SU-DHL-6 (cell line): ENCODE data around the gene FZD7.

Experiments used
- H2AFZ ChIP-seq: fragments of 200-600 bp; sonication (generic); 2 replicates; pipeline ENCODE4 v1.6.1; 2014; ENCODE audit warnings: low read depth, mild to moderate bottlenecking, moderate library complexity, mixed read lengths, antibody characterized with exemption, low read length; ENCODE audit not compliant: severe bottlenecking
- H3F3A ChIP-seq: fragments of 200-600 bp; shearing (Covaris generic); 2 replicates; pipeline ENCODE4 v1.6.0; 2016; ENCODE audit warnings: antibody characterized with exemption, mild to moderate bottlenecking; ENCODE audit not compliant: insufficient read depth
- H3K27ac ChIP-seq: fragments of 200-600 bp; sonication (generic); 2 replicates; pipeline ENCODE4 v1.5.1; 2016; ENCODE audit warnings: low read depth, mild to moderate bottlenecking, low read length, moderate library complexity, mixed read lengths
- H3K27me3 ChIP-seq: fragments of 200-600 bp; sonication (generic), shearing (Covaris generic); 2 replicates; pipeline ENCODE4 v1.6.0; 2014; ENCODE audit warnings: mild to moderate bottlenecking, low read length
- H3K36me3 ChIP-seq: fragments of 200-600 bp; sonication (generic); 2 replicates; pipeline ENCODE4 v1.6.1; 2014; ENCODE audit warnings: mild to moderate bottlenecking, low read length, mixed read lengths
- H3K4me2 ChIP-seq: fragments of 300-600, 200-600 bp; shearing (Covaris generic), sonication (generic); 2 replicates; pipeline ENCODE4 v1.6.0; 2014; ENCODE audit warnings: low read length, low read depth, mild to moderate bottlenecking; ENCODE audit not compliant: poor library complexity, severe bottlenecking
- H3K4me3 ChIP-seq: fragments of 200-600 bp; sonication (generic); 2 replicates; pipeline ENCODE4 v1.5.1; 2014; ENCODE audit warnings: antibody characterized with exemption, low read length, mild to moderate bottlenecking, mixed read lengths; ENCODE audit not compliant: insufficient read depth, poor library complexity, severe bottlenecking
- H3K79me2 ChIP-seq: fragments of 200-600 bp; sonication (generic); 2 replicates; pipeline ENCODE4 v1.6.1; 2014; ENCODE audit warnings: mild to moderate bottlenecking, low read length, moderate library complexity; ENCODE audit not compliant: insufficient read depth
- H3K9ac ChIP-seq: fragments of 200-600 bp; sonication (generic); 2 replicates; pipeline ENCODE4 v1.7.0; 2014; ENCODE audit warnings: mild to moderate bottlenecking, low read length
- H3K9me2 ChIP-seq: fragments of 200-600 bp; sonication (generic); replicated peaks from 2 replicates; pipeline ENCODE4 v1.6.1; 2014; ENCODE audit warnings: low read length; ENCODE audit not compliant: insufficient read depth
- H3K9me3 ChIP-seq: fragments of 200-600 bp; sonication (generic); 2 replicates; pipeline ENCODE4 v1.6.1; 2014; ENCODE audit warnings: low read length, mixed read lengths; ENCODE audit not compliant: insufficient read depth
- H4K20me1 ChIP-seq: fragments of 200-600 bp; sonication (generic); 2 replicates; pipeline ENCODE4 v1.6.1; 2014; ENCODE audit warnings: low read depth, mild to moderate bottlenecking, antibody characterized with exemption, low read length, moderate library complexity, mixed read lengths
- EZH2phosphoT487 ChIP-seq: fragments of 200-600 bp; sonication (generic), shearing (Covaris generic); conservative IDR thresholded peaks from 2 replicates; pipeline ENCODE4 v1.6.1; 2018; ENCODE audit warnings: mild to moderate bottlenecking, antibody characterized with exemption, low read length, moderate library complexity, mixed read lengths
- TF ChIP-seq, protein P1 (sequence below): fragments of 200-600 bp; sonication (generic); IDR thresholded peaks from one replicate; pipeline ENCODE4 v1.5.1; 2017; ENCODE audit warnings: antibody characterized with exemption, mild to moderate bottlenecking, low read length, moderate library complexity; ENCODE audit not compliant: insufficient read depth, poor library complexity, severe bottlenecking

The FZD7 gene

DNA sequence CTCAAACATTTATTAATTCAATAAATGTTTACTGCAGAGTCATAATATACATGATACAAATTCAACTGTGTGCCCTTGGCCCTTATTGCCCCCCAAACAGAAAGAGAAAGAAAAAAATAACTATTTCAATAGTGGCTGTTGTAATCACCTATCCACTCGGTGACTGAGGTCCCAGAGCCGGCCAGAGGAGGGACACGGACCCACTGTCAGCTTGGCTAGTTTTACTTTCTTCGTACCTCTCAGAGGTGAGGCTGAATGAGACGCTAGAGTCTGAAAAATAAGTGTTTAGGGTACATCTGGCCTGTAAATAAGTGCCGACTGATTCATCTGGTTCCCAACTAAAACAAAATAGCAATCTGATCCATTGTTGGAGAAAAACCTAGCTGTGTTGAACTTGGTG lies 31.3 kb upstream of the FZD7 start:
- no peaks in the 10 kb centered on the region for H3K27me3 ChIP-seq
- H3K27ac ChIP-seq, result no peak overlapping the region
- H3K4me2 ChIP-seq, result no peak overlapping the region
- no peak for TF ChIP-seq EZH2phosphoT487
- TF ChIP-seq, protein P1, sequence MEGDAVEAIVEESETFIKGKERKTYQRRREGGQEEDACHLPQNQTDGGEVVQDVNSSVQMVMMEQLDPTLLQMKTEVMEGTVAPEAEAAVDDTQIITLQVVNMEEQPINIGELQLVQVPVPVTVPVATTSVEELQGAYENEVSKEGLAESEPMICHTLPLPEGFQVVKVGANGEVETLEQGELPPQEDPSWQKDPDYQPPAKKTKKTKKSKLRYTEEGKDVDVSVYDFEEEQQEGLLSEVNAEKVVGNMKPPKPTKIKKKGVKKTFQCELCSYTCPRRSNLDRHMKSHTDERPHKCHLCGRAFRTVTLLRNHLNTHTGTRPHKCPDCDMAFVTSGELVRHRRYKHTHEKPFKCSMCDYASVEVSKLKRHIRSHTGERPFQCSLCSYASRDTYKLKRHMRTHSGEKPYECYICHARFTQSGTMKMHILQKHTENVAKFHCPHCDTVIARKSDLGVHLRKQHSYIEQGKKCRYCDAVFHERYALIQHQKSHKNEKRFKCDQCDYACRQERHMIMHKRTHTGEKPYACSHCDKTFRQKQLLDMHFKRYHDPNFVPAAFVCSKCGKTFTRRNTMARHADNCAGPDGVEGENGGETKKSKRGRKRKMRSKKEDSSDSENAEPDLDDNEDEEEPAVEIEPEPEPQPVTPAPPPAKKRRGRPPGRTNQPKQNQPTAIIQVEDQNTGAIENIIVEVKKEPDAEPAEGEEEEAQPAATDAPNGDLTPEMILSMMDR, result no peak
- H4K20me1 ChIP-seq, result no peaks in the 10 kb centered on the region
- H3K9ac ChIP-seq, result no peak overlapping the region
- no peak overlapping the region for H2AFZ ChIP-seq
- no peaks in the 10 kb centered on the region for H3K9me2 ChIP-seq
- no peaks in the 10 kb centered on the region for H3K79me2 ChIP-seq
- no peak overlapping the region for H3K4me3 ChIP-seq
- H3K36me3 ChIP-seq, result no peaks in the 10 kb centered on the region
- no peaks in the 10 kb centered on the region for H3F3A ChIP-seq
- no peaks in the 10 kb centered on the region for H3K9me3 ChIP-seq

DNA sequence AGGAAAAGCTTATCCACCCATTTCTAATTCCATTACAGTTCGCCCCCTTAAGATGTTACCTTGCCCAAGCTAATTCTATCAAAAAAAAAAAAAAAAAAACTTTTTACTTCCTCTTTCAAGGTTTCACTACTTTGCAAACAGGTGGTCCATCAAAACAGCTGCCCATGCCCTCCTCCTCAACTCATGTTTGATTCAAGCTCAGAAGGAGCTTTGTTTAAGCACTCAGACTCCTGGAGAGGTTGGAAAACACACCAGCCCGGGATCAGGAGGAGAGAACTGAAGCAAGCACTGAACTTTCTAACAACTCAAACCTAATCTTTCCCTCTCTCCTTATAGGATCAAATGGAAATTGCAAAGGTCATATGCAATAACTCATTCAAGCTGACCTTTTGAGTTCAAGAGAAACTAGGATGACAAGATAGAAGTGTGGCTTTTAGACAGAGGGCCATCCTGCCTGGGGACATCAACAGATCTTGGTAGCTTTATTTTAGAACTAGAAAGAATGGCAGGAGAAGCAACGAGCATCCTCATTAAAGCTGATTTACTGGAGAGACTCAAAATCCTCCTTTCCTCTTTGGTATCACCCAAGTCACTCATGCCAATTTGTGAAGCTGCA lies 28.3 kb upstream of the FZD7 start:
- no peaks in the 10 kb centered on the region for H3K36me3 ChIP-seq

DNA sequence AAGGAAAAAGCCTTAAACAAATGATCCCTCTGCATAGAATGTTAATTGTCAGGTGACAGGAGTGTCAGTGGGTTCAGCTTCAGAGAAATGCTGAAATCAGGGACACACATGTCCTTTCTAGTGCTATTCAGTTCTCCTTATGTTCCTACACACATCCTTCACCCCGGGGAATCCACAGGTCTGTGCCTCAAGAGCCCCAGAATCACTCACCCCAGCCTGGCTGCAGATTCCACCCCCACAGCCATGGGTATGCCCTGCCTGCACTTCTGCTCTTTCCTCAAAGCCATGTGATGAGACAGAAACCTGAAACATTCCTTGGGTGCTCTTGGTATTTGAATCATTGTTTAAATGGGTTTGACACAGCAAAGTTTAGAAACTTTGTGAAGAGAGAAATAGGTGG lies 27.4 kb upstream of the FZD7 start:
- H3K27me3 ChIP-seq, result no peaks in the 10 kb centered on the region
- H3K4me3 ChIP-seq, result no peak overlapping the region
- H3K9ac ChIP-seq, result no peak overlapping the region
- no peaks in the 10 kb centered on the region for H3K9me3 ChIP-seq
- H4K20me1 ChIP-seq, result no peaks in the 10 kb centered on the region
- TF ChIP-seq EZH2phosphoT487, result no peak
- TF ChIP-seq, protein P1, result no peak
- H3K4me2 ChIP-seq, result no peak overlapping the region
- no peak overlapping the region for H2AFZ ChIP-seq
- H3K9me2 ChIP-seq, result no peaks in the 10 kb centered on the region
- no peaks in the 10 kb centered on the region for H3F3A ChIP-seq
- H3K27ac ChIP-seq, result no peak overlapping the region
- H3K79me2 ChIP-seq, result no peaks in the 10 kb centered on the region
- H3K36me3 ChIP-seq, result no peaks in the 10 kb centered on the region

More for the DNA sequence above, 28.3 kb upstream of the FZD7 start:
- Histone ChIP-seq H2AFZ (no peak overlapping the region), H3K27me3 (no peaks in the 10 kb centered on the region), H3K4me3 (no peak overlapping the region), H3K79me2 (no peaks in the 10 kb centered on the region), H3F3A (no peaks in the 10 kb centered on the region), H3K27ac (no peak overlapping the region), H3K4me2 (no peak overlapping the region), H3K9ac (no peak overlapping the region), H4K20me1 (no peaks in the 10 kb centered on the region), H3K9me2 (no peaks in the 10 kb centered on the region), H3K9me3 (no peaks in the 10 kb centered on the region)
- no peak for TF ChIP-seq EZH2phosphoT487
- TF ChIP-seq, protein P1, result no peak
